MCF 10A (cell line): ENCODE measurements around the gene STK4. TPM values are rescaled to one million over a fixed set of nuclear protein-coding genes. Genes with fewer than 3 reads are reported as not detected.
A peak's percentile ranks its signal among the peaks of the same experiment; 100 is the strongest.

Experiments used
- BruUV-seq: library from RNA; stranded (reverse); fragments of 400-500 nt; replicated peaks from 2 replicates; lab custom pipeline; 2021; lab: Mats Ljungman, UMichigan
- CTCF ChIA-PET: fragments of 300-600 bp; sonication (Branson Sonifier 250); formaldehyde crosslinking; extraction: SDS; loops from one replicate; lab custom pipeline; 2021; ENCODE audit warnings: antibody characterized with exemption, inconsistent platforms; lab: Yijun Ruan, JAX
- POLR2A ChIA-PET: fragments of 300-600, 350-650 bp; sonication (Branson Sonifier 250); formaldehyde crosslinking; extraction: SDS; loops from one replicate; lab custom pipeline; 2020; ENCODE audit warnings: antibody characterized with exemption, inconsistent platforms; lab: Yijun Ruan, JAX
- DNase-seq: peaks from one replicate; pipeline ENCODE4 v3.0.0-alpha.2; 2018; ENCODE audit not compliant: unreplicated experiment
- H3K27ac Mint-ChIP-seq: one replicate; pipeline ENCODE4 v1.8.0; 2022; ENCODE audit warnings: mild to moderate bottlenecking, low read depth, mixed read lengths; ENCODE audit not compliant: unreplicated experiment
- H3K27me3 Mint-ChIP-seq: one replicate; pipeline ENCODE4 v1.8.0; 2022; ENCODE audit warnings: mixed read lengths; ENCODE audit not compliant: insufficient read depth, unreplicated experiment
- H3K36me3 Mint-ChIP-seq: one replicate; pipeline ENCODE4 v1.8.0; 2022; ENCODE audit warnings: mild to moderate bottlenecking, moderate library complexity, mixed read lengths; ENCODE audit not compliant: insufficient read depth, unreplicated experiment
- H3K4me1 Mint-ChIP-seq: one replicate; pipeline ENCODE4 v1.8.0; 2022; ENCODE audit warnings: mixed read lengths; ENCODE audit not compliant: insufficient read depth, unreplicated experiment
- H3K4me3 Mint-ChIP-seq: one replicate; pipeline ENCODE4 v1.8.0; 2022; ENCODE audit warnings: mild to moderate bottlenecking, moderate library complexity, mixed read lengths; ENCODE audit not compliant: unreplicated experiment
- H3K9me3 Mint-ChIP-seq: one replicate; pipeline ENCODE4 v1.8.0; 2022; ENCODE audit warnings: mixed read lengths; ENCODE audit not compliant: unreplicated experiment
- CTCF ChIP-seq: fragments of 200-600 bp; IDR thresholded peaks from one replicate; pipeline ENCODE4 v1.8.0; 2022; ENCODE audit warnings: antibody characterized with exemption, mild to moderate bottlenecking; ENCODE audit not compliant: unreplicated experiment
- intact Hi-C: fragments of 100-400 bp; cut with micrococcal nuclease; formaldehyde crosslinking; loops from 2 replicates; pipeline ENCODE4 v1.14.1; 2022
- total RNA-seq: library from RNA; stranded (reverse); gene quantifications from 2 replicates; pipeline ENCODE4 v1.2.3, GENCODE V29; 2022

Gene STK4
- total RNA-seq, 1 experiment from 2014 or later: 47.7 TPM

GRCh38 chr20:45042978-45043377 lies 76.7 kb downstream of the STK4 start:
- Mint-ChIP-seq H3K9me3 (no peaks in the 10 kb centered on the region), H3K4me3 (no peak overlapping the region), H3K4me1 (peaks cover 43% of the 10 kb centered on the region), H3K27me3 (no peaks in the 10 kb centered on the region), H3K36me3 (peaks cover 8% of the 10 kb centered on the region), H3K27ac (peak overlapping the region; percentile 73)
- no TSS peak for BruUV-seq
- POLR2A ChIA-PET: interaction anchor here (0.8 to 4.7 kb wide), 15 partner anchors 18 to 269 kb away, joined by 3 to 43 read pairs (median 7); partner anchors contain the start of genes SLPI and TOMM34
- no peak for DNase-seq
- no peak for TF ChIP-seq CTCF
- CTCF ChIA-PET: interaction anchor here (0.6 to 5.5 kb wide), 36 partner anchors 8 to 321 kb away, joined by 3 to 247 read pairs (median 8); partner anchors contain the start of genes KCNS1, MATN4 and SYS1
- intact Hi-C loops: loop anchor here (5.0 to 10.0 kb wide), 2 partner anchors 269 to 392 kb away; no protein-coding TSS in a partner anchor

- H3K36me3 Mint-ChIP-seq: peaks cover 8% of the 10 kb centered on the region
- no TSS peak for BruUV-seq
- no peaks in the 10 kb centered on the region for H3K27me3 Mint-ChIP-seq
- peak; percentile 90 for TF ChIP-seq CTCF
- no peak overlapping the region for H3K4me3 Mint-ChIP-seq
- H3K27ac Mint-ChIP-seq: peak overlapping the region; percentile 73
- ChIA-PET POLR2A (interaction anchor here (0.7 to 4.7 kb wide), 19 partner anchors 9 to 268 kb away, joined by 3 to 43 read pairs (median 10); partner anchors contain the start of gene SLPI), CTCF (interaction anchor here (0.6 to 5.5 kb wide), 47 partner anchors 9 to 672 kb away, joined by 3 to 247 read pairs (median 6); partner anchors contain the start of genes KCNS1, MATN4, SLPI and SYS1)
- DNase-seq: peak; percentile 88
- intact Hi-C loops: loop anchor here (1.0 to 10.0 kb wide), 6 partner anchors 15 to 391 kb away; no protein-coding TSS in a partner anchor
- no peaks in the 10 kb centered on the region for H3K9me3 Mint-ChIP-seq
- peaks cover 33% of the 10 kb centered on the region for H3K4me1 Mint-ChIP-seq
Observed at GRCh38 chr20:45044084-45044573, 77.8 kb downstream of the STK4 start.

- no peaks in the 10 kb centered on the region for H3K27me3 Mint-ChIP-seq
- peaks cover 8% of the 10 kb centered on the region for H3K36me3 Mint-ChIP-seq
- CTCF ChIA-PET: interaction anchor here (0.6 to 5.5 kb wide), 38 partner anchors 9 to 672 kb away, joined by 3 to 247 read pairs (median 8); partner anchors contain the start of genes KCNS1 and SLPI
- no peak overlapping the region for H3K4me3 Mint-ChIP-seq
- intact Hi-C loops: loop anchor here (1.0 to 10.0 kb wide), 6 partner anchors 14 to 390 kb away; no protein-coding TSS in a partner anchor
- no peak overlapping the region for H3K27ac Mint-ChIP-seq
- no peak for TF ChIP-seq CTCF
- DNase-seq: no peak
- POLR2A ChIA-PET: interaction anchor here (0.7 to 4.7 kb wide), 20 partner anchors 9 to 267 kb away, joined by 3 to 43 read pairs (median 9); partner anchors contain the start of gene SLPI
- peaks cover 30% of the 10 kb centered on the region for H3K4me1 Mint-ChIP-seq
- no TSS peak for BruUV-seq
- H3K9me3 Mint-ChIP-seq: no peaks in the 10 kb centered on the region
Observed at GRCh38 chr20:45044601-45045000, 78.3 kb downstream of the STK4 start.

- Mint-ChIP-seq H3K9me3 (no peaks in the 10 kb centered on the region), H3K36me3 (peaks cover 13% of the 10 kb centered on the region), H3K27me3 (no peaks in the 10 kb centered on the region), H3K4me3 (no peak overlapping the region), H3K4me1 (peaks cover 13% of the 10 kb centered on the region), H3K27ac (no peak overlapping the region)
- TF ChIP-seq CTCF: no peak
- no peak for DNase-seq
- CTCF ChIA-PET: interaction anchor here (0.6 to 8.3 kb wide), 7 partner anchors 12 to 389 kb away, joined by 3 to 96 read pairs (median 4); no protein-coding TSS in a partner anchor
- POLR2A ChIA-PET: interaction anchor here (1.4 kb wide), 1 partner anchor 38 kb away, joined by 3 read pairs; no protein-coding TSS in a partner anchor
- intact Hi-C loops: loop anchor here (10.0 kb wide), 1 partner anchor 387 kb away; no protein-coding TSS in a partner anchor
- no TSS peak for BruUV-seq
Observed at GRCh38 chr20:45047581-45048119, 81.3 kb downstream of the STK4 start.
